SU-DHL-6 (cell line): ENCODE results near the gene KMT2B.

Experiments
- CTCF ChIP-seq: fragments of 200-600 bp; sonication (generic); IDR thresholded peaks from one replicate; pipeline ENCODE4 v1.5.1; 2017; ENCODE audit warnings: antibody characterized with exemption, mild to moderate bottlenecking, low read length, moderate library complexity; ENCODE audit not compliant: insufficient read depth, poor library complexity, severe bottlenecking
- EZH2phosphoT487 ChIP-seq: fragments of 200-600 bp; sonication (generic), shearing (Covaris generic); conservative IDR thresholded peaks from 2 replicates; pipeline ENCODE4 v1.6.1; 2018; ENCODE audit warnings: mild to moderate bottlenecking, antibody characterized with exemption, low read length, moderate library complexity, mixed read lengths

GRCh38 chr19:35669974-35670373 lies 47.8 kb upstream of the KMT2B start:
- TF ChIP-seq CTCF, result no peak
- TF ChIP-seq EZH2phosphoT487, result no peak
